GM10266 (cell line): Measurements from ENCODE around the gene SEMA3C.

Source experiments
- DNase-seq: peaks from one replicate; pipeline ENCODE4 v3.0.0; 2012; ENCODE audit errors: extremely low spot score
- TF ChIP-seq, protein P1 (sequence below): IDR thresholded peaks from 2 replicates; pipeline ENCODE4 v1.5.1; 2012; ENCODE audit warnings: mild to moderate bottlenecking, low read depth; ENCODE audit not compliant: control insufficient read depth, insufficient read depth; ENCODE audit errors: missing control alignments

The SEMA3C gene

GRCh38 chr7:80735330-80735729 lies 183.5 kb downstream of the SEMA3C start:
- TF ChIP-seq, protein P1, sequence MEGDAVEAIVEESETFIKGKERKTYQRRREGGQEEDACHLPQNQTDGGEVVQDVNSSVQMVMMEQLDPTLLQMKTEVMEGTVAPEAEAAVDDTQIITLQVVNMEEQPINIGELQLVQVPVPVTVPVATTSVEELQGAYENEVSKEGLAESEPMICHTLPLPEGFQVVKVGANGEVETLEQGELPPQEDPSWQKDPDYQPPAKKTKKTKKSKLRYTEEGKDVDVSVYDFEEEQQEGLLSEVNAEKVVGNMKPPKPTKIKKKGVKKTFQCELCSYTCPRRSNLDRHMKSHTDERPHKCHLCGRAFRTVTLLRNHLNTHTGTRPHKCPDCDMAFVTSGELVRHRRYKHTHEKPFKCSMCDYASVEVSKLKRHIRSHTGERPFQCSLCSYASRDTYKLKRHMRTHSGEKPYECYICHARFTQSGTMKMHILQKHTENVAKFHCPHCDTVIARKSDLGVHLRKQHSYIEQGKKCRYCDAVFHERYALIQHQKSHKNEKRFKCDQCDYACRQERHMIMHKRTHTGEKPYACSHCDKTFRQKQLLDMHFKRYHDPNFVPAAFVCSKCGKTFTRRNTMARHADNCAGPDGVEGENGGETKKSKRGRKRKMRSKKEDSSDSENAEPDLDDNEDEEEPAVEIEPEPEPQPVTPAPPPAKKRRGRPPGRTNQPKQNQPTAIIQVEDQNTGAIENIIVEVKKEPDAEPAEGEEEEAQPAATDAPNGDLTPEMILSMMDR = no peak

GRCh38 chr7:80734011-80734410 lies 184.8 kb downstream of the SEMA3C start:
- TF ChIP-seq, protein P1 = no peak
- no peak for DNase-seq

More at GRCh38 chr7:80735330-80735729, 183.5 kb downstream of the SEMA3C start:
- DNase-seq = no peak

DNA sequence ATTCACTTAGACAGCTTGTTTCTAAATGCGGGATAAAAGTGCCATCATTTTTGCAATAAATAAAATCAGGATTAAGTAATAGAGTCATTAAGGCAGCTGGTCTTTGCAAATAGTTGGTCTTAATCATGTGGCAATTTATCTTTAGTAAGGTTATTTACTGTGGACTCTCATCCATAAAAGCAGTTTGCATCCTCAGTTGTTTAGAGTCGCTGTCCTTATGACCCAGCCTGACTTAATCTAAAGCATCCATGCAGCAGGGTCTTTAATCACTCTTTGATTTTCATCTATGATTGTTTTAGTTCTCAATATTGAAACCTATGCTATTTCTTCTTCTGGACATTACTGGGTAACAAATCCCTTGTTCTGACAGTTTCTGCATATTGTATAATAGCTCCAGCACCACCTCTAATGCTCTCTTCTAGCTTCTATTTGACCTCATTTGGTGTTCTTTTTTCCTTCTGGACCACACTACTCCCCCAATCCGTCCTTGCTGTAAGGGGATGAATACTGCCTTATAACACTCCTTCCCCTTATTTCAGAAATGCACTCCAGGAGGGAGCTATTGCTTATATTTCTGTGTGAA lies 185.4 kb downstream of the SEMA3C start:
- TF ChIP-seq, protein P1 = no peak
- DNase-seq = no peak

- DNase-seq = no peak
- TF ChIP-seq, protein P1 = peak; percentile 21
Observed at GRCh38 chr7:80732630-80733029, 186.2 kb downstream of the SEMA3C start.

- TF ChIP-seq, protein P1 = no peak
- DNase-seq = no peak
Observed at GRCh38 chr7:80731281-80731680, 187.6 kb downstream of the SEMA3C start.

DNA sequence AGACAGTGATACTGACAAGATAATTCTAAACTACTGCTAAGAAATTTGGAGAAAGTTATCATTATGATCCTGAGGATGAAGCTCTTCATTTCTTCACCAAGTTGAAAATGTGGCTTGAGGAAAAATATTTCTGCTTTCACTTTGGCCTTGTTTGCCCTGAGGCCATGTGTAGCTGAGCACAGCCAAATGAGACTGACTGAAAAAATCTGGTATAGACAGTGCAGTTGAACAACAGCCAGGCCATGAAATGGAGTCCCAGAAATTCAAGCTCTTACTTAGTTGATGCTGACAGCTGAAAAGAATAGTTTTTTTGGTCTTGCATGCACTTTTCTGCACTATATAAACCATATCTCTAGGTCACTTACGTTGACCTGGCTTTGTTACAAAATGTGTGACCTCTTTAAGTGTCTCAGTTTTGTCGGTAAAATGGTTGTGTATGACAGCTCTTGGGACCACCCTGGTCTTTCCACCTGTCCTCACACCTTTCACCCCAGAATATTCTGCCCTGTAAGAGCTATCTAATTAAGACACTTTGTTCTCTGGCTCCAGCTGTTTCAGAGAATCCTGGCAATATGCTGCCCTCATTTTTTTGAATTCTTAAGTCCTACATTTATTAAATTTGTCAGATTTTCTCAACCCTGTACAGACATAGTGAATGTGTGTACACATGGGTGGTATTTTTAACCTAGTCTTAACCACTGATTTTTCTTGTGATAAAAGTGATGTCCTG lies 189.1 kb downstream of the SEMA3C start:
- TF ChIP-seq, protein P1 = no peak
- no peak for DNase-seq

GRCh38 chr7:80726666-80727065 lies 192.2 kb downstream of the SEMA3C start:
- DNase-seq = no peak

More at GRCh38 chr7:80726666-80727065, 192.2 kb downstream of the SEMA3C start:
- TF ChIP-seq, protein P1 = no peak
